ENCODE measurements around the gene CAB39L. TPM values are rescaled to one million over a fixed set of nuclear protein-coding genes. Genes with fewer than 3 reads are reported as not detected.

CAB39L gene
- total RNA-seq, 4 donors from 2014 or later, result 23.3 to 41.0 (median 31.0) TPM

DNA sequence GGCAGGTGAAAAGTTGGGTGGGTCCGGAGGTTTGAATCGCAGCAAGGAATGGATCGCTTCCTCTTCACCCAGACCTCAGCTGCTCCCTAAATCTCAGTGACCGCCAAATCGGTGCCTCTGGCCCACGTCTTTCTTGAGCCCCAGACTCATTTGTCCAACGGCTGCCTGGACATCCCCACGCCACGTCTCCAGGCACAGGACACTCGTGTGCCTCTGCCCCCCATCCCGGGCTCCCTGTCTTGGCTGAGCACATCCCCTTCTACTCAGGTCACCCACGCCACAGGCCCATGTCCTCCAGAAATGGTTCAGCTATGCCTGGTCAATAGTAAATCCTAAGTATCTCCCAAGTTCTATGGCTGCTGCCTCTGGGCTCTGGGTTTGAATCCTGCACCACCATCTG, 139.5 kb downstream of the CAB39L start:
- WGBS, 2 donors, result 91 to 97% methylated on average over 12 of the region's 12 CpGs
- intact Hi-C loops (cut with DNase I), result loop anchor here (5.0 to 10.0 kb wide), 3 partner anchors 133 to 303 kb away; partner anchors contain the start of gene PHF11
- no peaks in the 10 kb centered on the region for H3K36me3 ChIP-seq
- H3K27me3 ChIP-seq, result no peaks in the 10 kb centered on the region
- no peak for DNase-seq
- H3K9me3 ChIP-seq, result no peaks in the 10 kb centered on the region
- no peak overlapping the region for H3K4me3 ChIP-seq (replicated peaks in 1 of 3)
- peak overlapping the region; percentile 68 to 82 (median 76) for H3K27ac ChIP-seq
- H3K4me1 ChIP-seq, result peaks cover 35 to 79% of the 10 kb centered on the region in 2 donors
- TF ChIP-seq POLR2A (IDR thresholded peaks at IDR 0.05), result no peak

DNA sequence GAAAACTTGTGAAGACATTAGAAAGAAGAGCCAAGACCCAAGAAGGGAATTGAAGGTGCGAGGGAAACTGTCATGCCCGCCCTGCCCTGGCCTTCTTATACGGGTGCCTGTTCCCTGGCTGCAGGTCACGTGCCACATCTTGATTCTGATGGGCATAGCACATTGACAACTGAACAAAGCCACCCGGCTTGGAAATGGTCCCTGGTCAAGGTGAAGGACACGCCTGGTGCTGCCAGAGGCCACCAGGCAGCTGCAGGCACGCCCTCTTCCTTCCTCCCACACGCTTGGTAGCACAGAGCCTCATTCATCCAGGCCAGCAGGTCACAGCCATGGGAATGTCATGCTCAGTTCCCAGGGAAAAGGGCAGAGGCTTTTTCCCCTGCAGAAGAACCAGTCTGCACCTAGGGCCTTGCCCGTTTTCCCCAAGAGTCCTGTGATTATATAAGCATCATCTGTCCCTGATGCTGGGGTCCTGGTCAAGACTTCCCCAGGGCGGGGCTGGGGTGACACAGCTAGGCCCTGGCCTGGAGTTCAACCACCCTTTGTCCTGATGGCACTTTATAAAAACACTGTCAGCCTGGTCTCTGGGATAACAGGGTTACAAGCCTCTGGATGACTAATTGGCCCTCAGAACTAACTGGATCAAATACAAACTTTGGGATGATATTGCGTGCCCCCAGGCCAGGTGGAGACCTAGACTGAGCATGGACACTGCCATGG, 140.2 kb downstream of the CAB39L start:
- Histone ChIP-seq H3K4me3 (replicated peaks in 1 of 3) (no peak overlapping the region), H3K27ac (peak overlapping the region; percentile 42 to 82 (median 68)), H3K36me3 (no peaks in the 10 kb centered on the region), H3K9me3 (no peaks in the 10 kb centered on the region), H3K27me3 (no peaks in the 10 kb centered on the region), H3K4me1 (peaks cover 39 to 80% of the 10 kb centered on the region in 2 donors)
- 66 to 80% methylated on average over 7 to 8 of the region's 11 CpGs for WGBS, 2 donors
- intact Hi-C loops (cut with DNase I), result loop anchor here (5.0 to 10.0 kb wide), 3 partner anchors 134 to 304 kb away; partner anchors contain the start of gene PHF11
- DNase-seq, result peak; percentile 74 to 76
- TF ChIP-seq, protein P1, sequence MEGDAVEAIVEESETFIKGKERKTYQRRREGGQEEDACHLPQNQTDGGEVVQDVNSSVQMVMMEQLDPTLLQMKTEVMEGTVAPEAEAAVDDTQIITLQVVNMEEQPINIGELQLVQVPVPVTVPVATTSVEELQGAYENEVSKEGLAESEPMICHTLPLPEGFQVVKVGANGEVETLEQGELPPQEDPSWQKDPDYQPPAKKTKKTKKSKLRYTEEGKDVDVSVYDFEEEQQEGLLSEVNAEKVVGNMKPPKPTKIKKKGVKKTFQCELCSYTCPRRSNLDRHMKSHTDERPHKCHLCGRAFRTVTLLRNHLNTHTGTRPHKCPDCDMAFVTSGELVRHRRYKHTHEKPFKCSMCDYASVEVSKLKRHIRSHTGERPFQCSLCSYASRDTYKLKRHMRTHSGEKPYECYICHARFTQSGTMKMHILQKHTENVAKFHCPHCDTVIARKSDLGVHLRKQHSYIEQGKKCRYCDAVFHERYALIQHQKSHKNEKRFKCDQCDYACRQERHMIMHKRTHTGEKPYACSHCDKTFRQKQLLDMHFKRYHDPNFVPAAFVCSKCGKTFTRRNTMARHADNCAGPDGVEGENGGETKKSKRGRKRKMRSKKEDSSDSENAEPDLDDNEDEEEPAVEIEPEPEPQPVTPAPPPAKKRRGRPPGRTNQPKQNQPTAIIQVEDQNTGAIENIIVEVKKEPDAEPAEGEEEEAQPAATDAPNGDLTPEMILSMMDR (IDR thresholded peaks at IDR 0.05), result no peak
- no peak for TF ChIP-seq POLR2A (IDR thresholded peaks at IDR 0.05)

DNA sequence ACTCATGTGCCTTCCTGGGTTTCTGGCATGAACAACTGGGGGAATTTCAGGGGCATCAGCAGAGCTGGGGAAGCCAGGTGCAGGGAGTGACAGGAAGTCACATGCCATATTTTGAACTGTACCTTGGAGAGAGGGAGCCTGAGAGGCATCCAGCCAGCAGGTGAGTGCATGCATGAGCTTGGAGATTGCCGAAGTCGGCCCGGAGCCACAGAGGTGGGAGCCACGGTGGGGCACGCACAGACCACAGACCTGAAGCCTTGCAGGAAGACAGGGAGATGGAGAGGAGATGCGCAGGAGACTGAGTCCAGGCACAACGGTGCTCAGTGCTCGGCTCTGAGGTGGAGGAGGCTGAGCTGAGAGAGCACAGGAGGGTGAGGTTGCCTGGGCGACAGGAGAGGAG, 141.0 kb downstream of the CAB39L start:
- DNase-seq, result no peak
- Histone ChIP-seq H3K4me1 (peaks cover 34 to 72% of the 10 kb centered on the region in 2 donors), H3K27ac (peak overlapping the region in 2 of 3 donors; percentile 68 to 82), H3K36me3 (no peaks in the 10 kb centered on the region), H3K4me3 (replicated peaks in 1 of 3) (no peak overlapping the region), H3K27me3 (no peaks in the 10 kb centered on the region), H3K9me3 (no peaks in the 10 kb centered on the region)
- intact Hi-C loops (cut with DNase I), result loop anchor here (5.0 to 10.0 kb wide), 3 partner anchors 134 to 304 kb away; partner anchors contain the start of gene PHF11
- WGBS, 2 donors, result 86 to 88% methylated on average over 9 of the region's 9 CpGs
- no peak for TF ChIP-seq POLR2A (IDR thresholded peaks at IDR 0.05)
- TF ChIP-seq, protein P1 (IDR thresholded peaks at IDR 0.05), result no peak

DNA sequence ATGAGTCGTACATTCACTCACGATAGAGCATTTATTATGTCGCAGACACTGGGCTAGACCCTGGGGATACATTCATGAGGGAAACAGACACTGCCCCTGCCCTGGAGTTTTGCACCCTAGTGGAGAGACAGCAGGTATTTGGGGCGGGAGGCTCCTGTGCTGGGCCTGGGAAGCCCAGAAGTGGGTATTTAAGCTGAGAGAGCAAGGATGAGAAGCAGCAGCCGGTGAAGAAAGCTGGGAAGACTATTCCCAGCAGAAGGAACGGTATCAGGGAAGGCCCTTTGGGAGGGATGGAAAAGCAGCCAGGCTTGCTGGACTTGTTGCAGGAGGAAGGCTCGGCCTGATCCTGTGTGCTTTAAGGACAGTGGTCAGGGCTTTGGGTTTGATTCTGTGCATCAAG, 141.6 kb downstream of the CAB39L start:
- Histone ChIP-seq H3K36me3 (no peaks in the 10 kb centered on the region), H3K4me3 (replicated peaks in 1 of 3) (no peak overlapping the region), H3K27me3 (no peaks in the 10 kb centered on the region), H3K4me1 (peaks cover 28 to 66% of the 10 kb centered on the region in 2 donors), H3K27ac (peak overlapping the region in 1 of 3 donors; percentile 71), H3K9me3 (no peaks in the 10 kb centered on the region)
- no peak for DNase-seq
- intact Hi-C loops (cut with DNase I), result loop anchor here (5.0 to 10.0 kb wide), 3 partner anchors 135 to 305 kb away; partner anchors contain the start of gene PHF11
- TF ChIP-seq POLR2A (IDR thresholded peaks at IDR 0.05), result no peak
- TF ChIP-seq, protein P1 (IDR thresholded peaks at IDR 0.05), result no peak
- WGBS, 2 donors, result 87 to 96% methylated on average over 7 of the region's 7 CpGs

DNA sequence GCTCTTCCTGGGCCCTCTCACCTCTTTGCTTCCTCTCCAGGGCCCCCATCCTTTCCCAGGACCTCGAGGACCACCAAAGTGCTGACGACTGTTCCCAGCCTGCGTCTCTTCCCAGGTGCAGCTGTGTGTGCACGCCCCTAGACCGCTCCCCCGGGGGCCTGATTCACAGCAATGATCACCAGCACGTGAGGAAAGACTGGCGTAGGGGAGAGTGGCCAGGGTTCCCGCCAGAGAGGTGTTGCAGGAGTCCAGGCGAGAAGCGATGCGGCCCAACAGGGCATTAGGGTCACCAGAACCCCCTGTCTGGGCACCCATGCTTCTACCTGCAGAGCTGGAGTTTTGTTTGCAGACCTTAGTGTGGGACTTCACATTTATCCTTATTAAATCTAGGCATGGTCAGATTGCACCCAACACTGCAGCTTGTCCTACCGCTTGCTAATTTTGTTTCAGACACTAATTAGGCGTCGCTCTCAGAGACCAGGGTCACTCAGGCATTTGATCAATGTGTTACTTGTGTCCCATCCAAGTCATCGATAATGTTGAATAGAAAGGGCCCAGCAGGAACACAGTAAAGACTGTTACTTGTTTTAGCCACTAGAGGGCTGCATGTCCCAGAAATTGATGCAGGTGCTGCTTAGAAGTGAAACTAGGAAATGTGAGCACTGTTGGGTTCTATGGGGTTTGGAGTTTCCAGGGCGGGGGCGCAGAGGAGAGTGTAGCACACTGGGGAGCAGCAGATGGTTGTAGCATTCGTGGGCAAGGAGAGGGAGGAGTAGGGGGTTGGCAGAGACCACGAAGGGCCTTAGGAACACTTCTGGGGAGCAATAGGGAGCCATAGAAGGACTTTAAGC, 142.9 kb downstream of the CAB39L start:
- Histone ChIP-seq H3K9me3 (no peaks in the 10 kb centered on the region), H3K4me1 (peaks cover 27 to 54% of the 10 kb centered on the region in 2 donors), H3K27me3 (no peaks in the 10 kb centered on the region), H3K27ac (peak overlapping the region in 2 of 3 donors; percentile 5 to 71), H3K36me3 (no peaks in the 10 kb centered on the region), H3K4me3 (replicated peaks in 1 of 3) (no peak overlapping the region)
- intact Hi-C loops (cut with DNase I), result loop anchor here (5.0 to 10.0 kb wide), 3 partner anchors 136 to 306 kb away; partner anchors contain the start of gene PHF11
- no peak for TF ChIP-seq POLR2A (IDR thresholded peaks at IDR 0.05)
- TF ChIP-seq, protein P1 (IDR thresholded peaks at IDR 0.05), result peak; percentile 54 to 95 (median 87)
- WGBS, 2 donors, result 39 to 44% methylated on average over 18 to 20 of the region's 20 CpGs
- DNase-seq, result peak; percentile 41 to 46
